PC-3 (cell line): Measurements from ENCODE around the gene KIF2A. TPM values are rescaled to one million over a fixed set of nuclear protein-coding genes. Genes with fewer than 3 reads are reported as not detected.

Source experiments
- ATAC-seq: fragments of 200-7000 bp; cut with Tn5 transposase; 2 replicates; pipeline ENCODE4 v1.9.1; 2020; ENCODE audit warnings: mild to moderate bottlenecking, moderate library complexity
- BruUV-seq: library from RNA; stranded (reverse); fragments of 400-500 nt; replicated peaks from 2 replicates; lab custom pipeline; 2021; lab: Mats Ljungman, UMichigan
- CTCF ChIA-PET: fragments of 300-600 bp; sonication (Branson Sonifier 250); formaldehyde crosslinking; loops from one replicate; lab custom pipeline; 2022; ENCODE audit warnings: antibody characterized with exemption; lab: Charles Lee
- POLR2A ChIA-PET: fragments of 300-600 bp; sonication (Branson Sonifier 250); formaldehyde crosslinking; loops from one replicate; lab custom pipeline; 2022; ENCODE audit warnings: antibody characterized with exemption; ENCODE audit not compliant: unreplicated experiment; lab: Charles Lee
- DNase-seq: peaks from one replicate; pipeline ENCODE4 v3.0.0-alpha.2; 2015
- H2AFZ ChIP-seq: fragments of 300-600 bp; sonication (generic); 2 replicates; pipeline ENCODE4 v1.6.0; 2016; ENCODE audit warnings: antibody characterized with exemption, low read length
- H3F3A ChIP-seq: fragments of 300-600 bp; sonication (generic); one replicate; pipeline ENCODE4 v1.6.0; 2017; ENCODE audit warnings: antibody characterized with exemption, low read length, control low read depth, mild to moderate bottlenecking; ENCODE audit not compliant: unreplicated experiment
- H3K27ac ChIP-seq: fragments of 300-600 bp; sonication (generic); 2 replicates; pipeline ENCODE4 v1.5.1; 2016; ENCODE audit warnings: mild to moderate bottlenecking, low read length
- H3K27me3 ChIP-seq: fragments of 300-600 bp; sonication (generic); 2 replicates; pipeline ENCODE4 v1.6.1; 2016; ENCODE audit warnings: low read length, mixed read lengths
- H3K36me3 ChIP-seq: fragments of 300-600 bp; sonication (generic); 2 replicates; pipeline ENCODE4 v1.6.1; 2016; ENCODE audit warnings: low read depth, mixed run types, low read length, mixed read lengths
- H3K4me1 ChIP-seq: fragments of 300-600 bp; sonication (generic); 2 replicates; pipeline ENCODE4 v1.5.1; 2016; ENCODE audit warnings: low read length; ENCODE audit not compliant: insufficient read depth
- H3K4me2 ChIP-seq: fragments of 300-600 bp; sonication (generic); 2 replicates; pipeline ENCODE4 v1.6.0; 2016; ENCODE audit warnings: low read length
- H3K4me3 ChIP-seq: fragments of 300-600 bp; sonication (generic); 2 replicates; pipeline ENCODE4 v1.5.1; 2016; ENCODE audit warnings: mild to moderate bottlenecking, low read length, mixed read lengths
- H3K79me2 ChIP-seq: fragments of 300-600 bp; sonication (generic); 2 replicates; pipeline ENCODE4 v1.6.1; 2017; ENCODE audit warnings: low read length, mixed read lengths
- H3K9ac ChIP-seq: fragments of 300-600 bp; sonication (generic); 2 replicates; pipeline ENCODE4 v1.6.0; 2016; ENCODE audit warnings: mild to moderate bottlenecking, low read length
- H3K9me2 ChIP-seq: fragments of 300-600 bp; sonication (generic); replicated peaks from 2 replicates; pipeline ENCODE4 v1.6.1; 2016; ENCODE audit warnings: mixed run types, low read length, mixed read lengths
- H3K9me3 ChIP-seq: fragments of 300-600 bp; sonication (generic); 2 replicates; pipeline ENCODE4 v1.6.1; 2016; ENCODE audit warnings: low read length, mixed read lengths
- H4K20me1 ChIP-seq: fragments of 300-600 bp; sonication (generic); 2 replicates; pipeline ENCODE4 v1.6.1; 2016; ENCODE audit warnings: low read length, mixed read lengths
- EZH2 ChIP-seq: fragments of 300-600 bp; sonication (generic); IDR thresholded peaks from one replicate; pipeline ENCODE4 v1.6.1; 2017; ENCODE audit warnings: antibody characterized with exemption, mild to moderate bottlenecking, low read length; ENCODE audit not compliant: unreplicated experiment
- EZH2phosphoT487 ChIP-seq: fragments of 300-600 bp; sonication (generic); IDR thresholded peaks from 2 replicates; pipeline ENCODE4 v1.6.1; 2018; ENCODE audit warnings: mild to moderate bottlenecking, antibody characterized with exemption, low read length, borderline replicate concordance
- intact Hi-C: fragments of 100-400 bp; cut with micrococcal nuclease; formaldehyde crosslinking; loops from 2 replicates; pipeline ENCODE4 v1.9.0; 2023
- total RNA-seq: library from RNA; depleted of rRNA; stranded (reverse); fragments of >200 nt; gene quantifications from 2 replicates; pipeline ENCODE4 v1.2.3, GENCODE V29; 2014
- TF ChIP-seq, protein P1 (sequence below): fragments of 300-600 bp; sonication (generic); conservative IDR thresholded peaks from 2 replicates; pipeline ENCODE4 v1.5.1; 2017; ENCODE audit warnings: antibody characterized with exemption, low read depth, mild to moderate bottlenecking, low read length

Gene KIF2A
- total RNA-seq, 1 experiment from 2014 or later: 26.4 TPM

DNA sequence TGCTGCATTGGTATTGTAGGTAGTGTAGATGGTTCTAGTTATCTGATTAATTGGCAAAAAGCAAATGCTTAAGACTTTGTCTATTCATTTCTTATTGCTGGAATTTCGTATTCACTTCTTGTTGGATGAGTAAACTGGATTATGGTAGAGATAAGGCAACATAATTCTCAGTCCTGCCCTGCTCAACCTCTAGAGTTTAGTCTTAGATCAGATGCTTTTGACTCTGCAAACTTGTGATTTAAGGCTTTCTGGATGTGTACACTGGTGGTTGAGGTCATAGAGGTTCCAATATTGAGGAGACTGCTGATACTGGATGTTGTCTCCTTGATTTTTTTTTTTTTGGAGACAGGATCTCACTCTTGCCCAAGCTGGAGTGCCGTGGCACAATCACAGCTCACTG is 35.0 kb downstream of the KIF2A start:
- Histone ChIP-seq H3K9ac (no peak overlapping the region), H3K27ac (no peak overlapping the region), H3K36me3 (no peaks in the 10 kb centered on the region), H3K4me2 (no peak overlapping the region), H3K9me2 (no peaks in the 10 kb centered on the region), H3K4me3 (no peak overlapping the region), H3K9me3 (no peaks in the 10 kb centered on the region), H4K20me1 (no peaks in the 10 kb centered on the region; the same call in 1 of the 2 replicates), H3F3A (no peaks in the 10 kb centered on the region), H3K4me1 (no peaks in the 10 kb centered on the region), H3K27me3 (no peaks in the 10 kb centered on the region), H3K79me2 (peaks cover 34% of the 10 kb centered on the region), H2AFZ (no peak overlapping the region)
- intact Hi-C loops: no loop called here
- no TSS peak for BruUV-seq
- POLR2A ChIA-PET: no interaction called here
- no peak for DNase-seq
- ATAC-seq: no peak
- TF ChIP-seq EZH2 (no peak), EZH2phosphoT487 (no peak)
- TF ChIP-seq, protein P1, sequence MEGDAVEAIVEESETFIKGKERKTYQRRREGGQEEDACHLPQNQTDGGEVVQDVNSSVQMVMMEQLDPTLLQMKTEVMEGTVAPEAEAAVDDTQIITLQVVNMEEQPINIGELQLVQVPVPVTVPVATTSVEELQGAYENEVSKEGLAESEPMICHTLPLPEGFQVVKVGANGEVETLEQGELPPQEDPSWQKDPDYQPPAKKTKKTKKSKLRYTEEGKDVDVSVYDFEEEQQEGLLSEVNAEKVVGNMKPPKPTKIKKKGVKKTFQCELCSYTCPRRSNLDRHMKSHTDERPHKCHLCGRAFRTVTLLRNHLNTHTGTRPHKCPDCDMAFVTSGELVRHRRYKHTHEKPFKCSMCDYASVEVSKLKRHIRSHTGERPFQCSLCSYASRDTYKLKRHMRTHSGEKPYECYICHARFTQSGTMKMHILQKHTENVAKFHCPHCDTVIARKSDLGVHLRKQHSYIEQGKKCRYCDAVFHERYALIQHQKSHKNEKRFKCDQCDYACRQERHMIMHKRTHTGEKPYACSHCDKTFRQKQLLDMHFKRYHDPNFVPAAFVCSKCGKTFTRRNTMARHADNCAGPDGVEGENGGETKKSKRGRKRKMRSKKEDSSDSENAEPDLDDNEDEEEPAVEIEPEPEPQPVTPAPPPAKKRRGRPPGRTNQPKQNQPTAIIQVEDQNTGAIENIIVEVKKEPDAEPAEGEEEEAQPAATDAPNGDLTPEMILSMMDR: no peak
- CTCF ChIA-PET: interaction anchor here (0.6 kb wide), 1 partner anchor 49 kb away, joined by 3 read pairs; no protein-coding TSS in a partner anchor

DNA sequence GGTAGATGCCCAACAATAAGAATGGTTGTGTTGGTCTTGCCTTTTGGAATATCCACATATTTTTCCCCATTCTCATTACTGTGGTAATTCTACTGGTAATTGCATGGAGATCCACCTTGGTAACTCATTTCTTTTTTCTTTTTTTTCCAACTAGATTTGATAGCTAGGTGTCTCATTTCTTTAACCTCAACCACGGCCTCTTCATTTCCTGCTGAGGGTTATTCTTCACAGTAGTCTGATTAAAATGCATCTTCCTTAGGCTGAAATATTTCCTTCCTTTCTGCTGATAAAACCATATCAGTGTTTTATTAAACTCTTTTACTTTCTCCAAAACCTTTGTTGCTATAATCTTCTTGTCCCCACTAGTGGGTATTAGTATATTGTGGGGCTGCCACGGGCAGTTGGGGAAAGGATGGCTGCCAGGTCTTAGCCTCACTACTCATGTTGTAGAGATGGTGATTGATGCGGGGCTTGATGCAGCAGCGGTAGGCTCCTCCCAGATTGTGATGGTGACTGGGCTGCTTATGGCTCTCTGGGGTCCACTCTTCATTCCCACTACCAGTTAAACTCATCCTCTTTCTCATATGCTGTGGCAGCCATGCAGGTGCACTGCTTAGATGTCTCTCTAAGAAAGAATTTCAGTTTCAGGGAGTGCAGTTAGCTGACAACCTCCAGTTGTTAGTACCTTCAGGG is 35.9 kb downstream of the KIF2A start:
- no peak overlapping the region for H3K4me2 ChIP-seq
- H3K4me3 ChIP-seq: no peak overlapping the region
- H4K20me1 ChIP-seq: no peaks in the 10 kb centered on the region; the same call in 1 of the 2 replicates
- H2AFZ ChIP-seq: no peak overlapping the region
- H3K4me1 ChIP-seq: no peaks in the 10 kb centered on the region
- TF ChIP-seq, protein P1: no peak
- TF ChIP-seq EZH2phosphoT487: no peak
- TF ChIP-seq EZH2: no peak
- no peak for ATAC-seq
- H3K27ac ChIP-seq: no peak overlapping the region
- BruUV-seq: no TSS peak
- no peaks in the 10 kb centered on the region for H3K9me3 ChIP-seq
- ChIA-PET CTCF (no interaction called here), POLR2A (no interaction called here)
- H3F3A ChIP-seq: no peaks in the 10 kb centered on the region
- DNase-seq: no peak
- intact Hi-C loops: no loop called here
- H3K79me2 ChIP-seq: peaks cover 34% of the 10 kb centered on the region
- H3K9ac ChIP-seq: no peak overlapping the region
- H3K27me3 ChIP-seq: no peaks in the 10 kb centered on the region
- no peaks in the 10 kb centered on the region for H3K9me2 ChIP-seq
- no peaks in the 10 kb centered on the region for H3K36me3 ChIP-seq

DNA sequence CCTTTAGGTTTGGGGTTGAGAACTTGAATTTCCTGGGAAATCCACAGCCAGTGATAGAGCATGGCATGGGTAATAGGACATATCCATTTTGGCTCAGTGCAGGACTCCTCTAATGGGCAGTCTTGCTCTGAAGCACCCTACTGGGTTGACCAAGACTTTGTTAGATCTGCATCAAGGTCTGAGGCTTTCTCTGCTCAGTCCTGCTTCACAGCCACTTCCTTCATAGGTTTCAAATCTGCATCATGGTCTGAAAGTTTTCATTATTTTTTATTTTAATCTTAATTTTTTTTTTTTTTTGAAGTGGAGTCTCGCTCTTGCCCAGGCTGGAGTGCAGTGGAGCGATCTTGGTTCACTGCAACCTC is 36.5 kb downstream of the KIF2A start:
- intact Hi-C loops: no loop called here
- Histone ChIP-seq H3K4me2 (no peak overlapping the region), H3K79me2 (peaks cover 34% of the 10 kb centered on the region), H3K36me3 (no peaks in the 10 kb centered on the region), H2AFZ (no peak overlapping the region), H3F3A (no peaks in the 10 kb centered on the region), H3K9ac (no peak overlapping the region), H3K4me3 (no peak overlapping the region), H3K27me3 (no peaks in the 10 kb centered on the region), H3K9me3 (no peaks in the 10 kb centered on the region), H4K20me1 (no peaks in the 10 kb centered on the region; the same call in 1 of the 2 replicates), H3K4me1 (no peaks in the 10 kb centered on the region), H3K27ac (no peak overlapping the region), H3K9me2 (no peaks in the 10 kb centered on the region)
- CTCF ChIA-PET: no interaction called here
- no peak for ATAC-seq
- BruUV-seq: no TSS peak
- TF ChIP-seq EZH2phosphoT487 (no peak), EZH2 (no peak)
- TF ChIP-seq, protein P1: no peak
- no peak for DNase-seq
- POLR2A ChIA-PET: no interaction called here
